ENCODE results near the gene CNOT3.
"Not testable (repeated sequence)": the region's sequence is repeated elsewhere in the genome, so short reads cannot be mapped to it uniquely, and the experiment has no call there.

- not testable (repeated sequence) for TF ChIP-seq MATR3 (CRISPR knock-in tag; IDR thresholded peaks at IDR 0.05); ARNTL (CRISPR knock-in tag; IDR thresholded peaks at IDR 0.05); ZBTB34 (CRISPR knock-in tag; IDR thresholded peaks at IDR 0.05); POLR2AphosphoS5 (IDR thresholded peaks at IDR 0.05; ENCODE audit: low read depth, low read length); TCF7L2 (IDR thresholded peaks at IDR 0.05; ENCODE audit: low read depth, low read length); SIN3A (IDR thresholded peaks at IDR 0.05; ENCODE audit: borderline replicate concordance, low read depth, low read length)
- TF ChIP-seq, protein P1, sequence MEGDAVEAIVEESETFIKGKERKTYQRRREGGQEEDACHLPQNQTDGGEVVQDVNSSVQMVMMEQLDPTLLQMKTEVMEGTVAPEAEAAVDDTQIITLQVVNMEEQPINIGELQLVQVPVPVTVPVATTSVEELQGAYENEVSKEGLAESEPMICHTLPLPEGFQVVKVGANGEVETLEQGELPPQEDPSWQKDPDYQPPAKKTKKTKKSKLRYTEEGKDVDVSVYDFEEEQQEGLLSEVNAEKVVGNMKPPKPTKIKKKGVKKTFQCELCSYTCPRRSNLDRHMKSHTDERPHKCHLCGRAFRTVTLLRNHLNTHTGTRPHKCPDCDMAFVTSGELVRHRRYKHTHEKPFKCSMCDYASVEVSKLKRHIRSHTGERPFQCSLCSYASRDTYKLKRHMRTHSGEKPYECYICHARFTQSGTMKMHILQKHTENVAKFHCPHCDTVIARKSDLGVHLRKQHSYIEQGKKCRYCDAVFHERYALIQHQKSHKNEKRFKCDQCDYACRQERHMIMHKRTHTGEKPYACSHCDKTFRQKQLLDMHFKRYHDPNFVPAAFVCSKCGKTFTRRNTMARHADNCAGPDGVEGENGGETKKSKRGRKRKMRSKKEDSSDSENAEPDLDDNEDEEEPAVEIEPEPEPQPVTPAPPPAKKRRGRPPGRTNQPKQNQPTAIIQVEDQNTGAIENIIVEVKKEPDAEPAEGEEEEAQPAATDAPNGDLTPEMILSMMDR (CRISPR knock-in tag; IDR thresholded peaks at IDR 0.05), result not testable (repeated sequence)
- TF ChIP-seq, protein P2, sequence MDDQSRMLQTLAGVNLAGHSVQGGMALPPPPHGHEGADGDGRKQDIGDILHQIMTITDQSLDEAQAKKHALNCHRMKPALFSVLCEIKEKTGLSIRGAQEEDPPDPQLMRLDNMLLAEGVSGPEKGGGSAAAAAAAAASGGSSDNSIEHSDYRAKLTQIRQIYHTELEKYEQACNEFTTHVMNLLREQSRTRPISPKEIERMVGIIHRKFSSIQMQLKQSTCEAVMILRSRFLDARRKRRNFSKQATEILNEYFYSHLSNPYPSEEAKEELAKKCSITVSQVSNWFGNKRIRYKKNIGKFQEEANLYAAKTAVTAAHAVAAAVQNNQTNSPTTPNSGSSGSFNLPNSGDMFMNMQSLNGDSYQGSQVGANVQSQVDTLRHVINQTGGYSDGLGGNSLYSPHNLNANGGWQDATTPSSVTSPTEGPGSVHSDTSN (CRISPR knock-in tag; IDR thresholded peaks at IDR 0.05; ENCODE audit: borderline replicate concordance), result not testable (repeated sequence)
Measured at GRCh38 chr19:54181894-54182293, 44.3 kb downstream of the CNOT3 start.

All from HepG2 (cell line).